ENCODE data around the gene GPD1. TPM values are rescaled to one million over a fixed set of nuclear protein-coding genes. Genes with fewer than 3 reads are reported as not detected.

Gene GPD1
- total and polyA plus RNA-seq, 10 of the 15 experiments (the other 5 are each of a cell fraction or from before 2014, with no cell fraction given): 0.04 to 0.61 (median 0.26) TPM; not detected in 1

DNA sequence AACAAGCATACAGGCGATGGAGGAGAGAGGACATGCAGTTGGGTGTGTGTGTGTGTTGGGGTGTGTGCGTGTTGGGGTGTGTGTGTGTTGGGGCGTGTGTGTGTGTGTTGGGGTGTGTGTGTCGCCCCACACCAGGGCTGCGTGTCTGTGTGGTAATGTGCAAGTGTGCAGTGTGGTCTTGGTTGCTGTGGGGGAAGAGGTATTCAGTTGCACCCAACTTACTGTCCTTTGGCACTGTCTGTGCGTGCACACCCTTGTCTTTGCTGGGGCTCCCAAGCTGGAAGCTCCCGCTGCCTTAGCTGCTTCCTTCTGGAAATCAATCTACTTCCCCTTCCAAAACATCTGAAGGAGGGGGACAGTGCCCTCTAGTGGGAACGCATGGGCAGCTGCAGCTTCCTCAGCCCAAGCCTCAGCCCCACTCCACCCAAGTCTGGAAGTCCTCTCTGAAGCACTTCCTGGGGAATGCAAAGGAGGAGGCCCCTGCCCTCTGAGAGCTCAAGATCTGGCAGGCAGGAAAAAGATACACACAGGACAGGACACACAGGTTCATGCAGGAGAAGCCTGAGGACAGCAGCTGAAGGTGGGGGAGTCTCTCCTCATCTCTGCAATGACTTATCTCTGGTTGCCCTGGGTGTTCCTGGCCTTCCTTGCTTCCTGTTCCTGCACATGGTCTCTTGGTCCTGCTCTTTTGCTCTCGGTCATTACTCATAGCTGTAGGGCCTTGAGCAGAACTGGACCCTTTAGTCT is 33.3 kb upstream of the GPD1 start:
- WGBS (ENCODE audit: insufficient coverage, insufficient replicate concordance, low lambda C conversion rate, missing lambda C conversion rate): 20% methylated on average over 9 of the region's 9 CpGs
- Histone ChIP-seq H3K79me2 (ENCODE audit: control insufficient read depth, insufficient read depth, low read length) (no peaks in the 10 kb centered on the region), H2AFZ (ENCODE audit: control insufficient read depth, low read depth, low read length) (no peak overlapping the region; the same call in 1 of the 2 replicates), H3K36me3 (ENCODE audit: control insufficient read depth in 2 of 2, insufficient read depth in 2 of 2, low read length in 1 of 2) (no peaks in the 10 kb centered on the region), H3K4me1 (ENCODE audit: control insufficient read depth, insufficient read depth, low read length) (no peaks in the 10 kb centered on the region), H3K4me2 (ENCODE audit: control insufficient read depth, insufficient read depth) (no peak overlapping the region), H3K9me3 (replicated peaks; ENCODE audit: control insufficient read depth, insufficient read depth, low read length) (no peaks in the 10 kb centered on the region), H3K27me3 (replicated peaks in 1 of 2; ENCODE audit: control insufficient read depth in 2 of 2, insufficient read depth in 2 of 2, low read length in 1 of 2) (no peaks in the 10 kb centered on the region; a peak in 1 of 4 replicates), H3K27ac (ENCODE audit: control insufficient read depth, insufficient read depth) (no peak overlapping the region), H4K20me1 (ENCODE audit: control insufficient read depth, insufficient read depth) (no peaks in the 10 kb centered on the region), H3K4me3 (no peak overlapping the region), H3K9ac (ENCODE audit: control insufficient read depth, insufficient read depth, low read length) (no peak overlapping the region)
- CTCF ChIA-PET: interaction anchor here (0.5 to 8.0 kb wide), 54 partner anchors 9 to 1615 kb away, joined by 3 to 121 read pairs (median 4); partner anchors contain the start of genes CERS5, COX14, RACGAP1 and SMARCD1
- intact Hi-C loops (cut with micrococcal nuclease; ENCODE audit: unreplicated experiment): loop anchor here (1.0 to 10.0 kb wide), 4 partner anchors 31 to 334 kb away; partner anchors contain the start of gene LARP4
- BruUV-seq (replicated peaks): no TSS peak
- SMC1A ChIA-PET (ENCODE audit: uncharacterized antibody, unreplicated experiment): interaction anchor here (0.7 to 5.2 kb wide), 15 partner anchors 13 to 664 kb away, joined by 3 to 37 read pairs (median 4); partner anchors contain the start of gene SMARCD1
- ATAC-seq (peak; percentile 78), DNase-seq (ENCODE audit: low read depth, low spot score) (no peak), FAIRE-seq (peak; percentile 97)
- RAD21 ChIA-PET (ENCODE audit: unreplicated experiment): interaction anchor here (0.7 to 7.3 kb wide), 8 partner anchors 13 to 329 kb away, joined by 3 to 74 read pairs (median 4); partner anchors contain the start of genes COX14 and TMBIM6
- POLR2A ChIA-PET: interaction anchor here (0.5 to 1.6 kb wide), 3 partner anchors 103 to 404 kb away, joined by 3 to 4 read pairs (median 3); no protein-coding TSS in a partner anchor
- in situ Hi-C loops (cut with MboI): no loop called here
- TF ChIP-seq REST (IDR thresholded peaks at IDR 0.05; ENCODE audit: low read depth, low read length) (no peak), EZH2 (IDR thresholded peaks at IDR 0.05; ENCODE audit: borderline replicate concordance, control insufficient read depth, low read depth, low read length) (no peak), ATF7 (IDR thresholded peaks at IDR 0.05; ENCODE audit: low read depth) (no peak), IKZF1 (conservative IDR thresholded peaks at IDR 0.05) (peak; percentile 83), MEF2A (IDR thresholded peaks at IDR 0.05; ENCODE audit: insufficient read depth, low read depth, low read length) (no peak), RAD21 (IDR thresholded peaks at IDR 0.05; ENCODE audit: insufficient read depth, low read depth, low read length) (peak; percentile 77), SMAD1 (IDR thresholded peaks at IDR 0.05; ENCODE audit: low read depth, partially characterized antibody) (no peak), SMARCA5 (IDR thresholded peaks at IDR 0.05) (0 out of 2 replicates have a peak, but pooled peaks have one; percentile 46), PAX5 (IDR thresholded peaks at IDR 0.05; ENCODE audit: borderline replicate concordance, low read depth, low read length) (no peak), IKZF2 (IDR thresholded peaks at IDR 0.05) (peak; percentile 49 to 64; a peak in 3 of 4 replicates), SMC3 (IDR thresholded peaks at IDR 0.05; ENCODE audit: borderline replicate concordance, low read length) (peak; percentile 86), JUNB (IDR thresholded peaks at IDR 0.05) (no peak), STAT3 (IDR thresholded peaks at IDR 0.05; ENCODE audit: low read depth, low read length) (no peak), E2F4 (IDR thresholded peaks at IDR 0.05; ENCODE audit: low read depth, low read length) (no peak), NR2C2 (IDR thresholded peaks at IDR 0.05; ENCODE audit: borderline replicate concordance, control insufficient read depth, insufficient read length, low read depth) (no peak), RB1 (IDR thresholded peaks at IDR 0.05; ENCODE audit: borderline replicate concordance) (no peak)
- TF ChIP-seq, protein P1, sequence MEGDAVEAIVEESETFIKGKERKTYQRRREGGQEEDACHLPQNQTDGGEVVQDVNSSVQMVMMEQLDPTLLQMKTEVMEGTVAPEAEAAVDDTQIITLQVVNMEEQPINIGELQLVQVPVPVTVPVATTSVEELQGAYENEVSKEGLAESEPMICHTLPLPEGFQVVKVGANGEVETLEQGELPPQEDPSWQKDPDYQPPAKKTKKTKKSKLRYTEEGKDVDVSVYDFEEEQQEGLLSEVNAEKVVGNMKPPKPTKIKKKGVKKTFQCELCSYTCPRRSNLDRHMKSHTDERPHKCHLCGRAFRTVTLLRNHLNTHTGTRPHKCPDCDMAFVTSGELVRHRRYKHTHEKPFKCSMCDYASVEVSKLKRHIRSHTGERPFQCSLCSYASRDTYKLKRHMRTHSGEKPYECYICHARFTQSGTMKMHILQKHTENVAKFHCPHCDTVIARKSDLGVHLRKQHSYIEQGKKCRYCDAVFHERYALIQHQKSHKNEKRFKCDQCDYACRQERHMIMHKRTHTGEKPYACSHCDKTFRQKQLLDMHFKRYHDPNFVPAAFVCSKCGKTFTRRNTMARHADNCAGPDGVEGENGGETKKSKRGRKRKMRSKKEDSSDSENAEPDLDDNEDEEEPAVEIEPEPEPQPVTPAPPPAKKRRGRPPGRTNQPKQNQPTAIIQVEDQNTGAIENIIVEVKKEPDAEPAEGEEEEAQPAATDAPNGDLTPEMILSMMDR (IDR thresholded peaks at IDR 0.05 in 2 of 3, conservative IDR thresholded peaks at IDR 0.05 in 1 of 3; ENCODE audit: control insufficient read depth in 2 of 3, extremely low read depth in 1 of 3, insufficient read depth in 1 of 3, low read depth in 3 of 3, low read length in 3 of 3): peak; percentile 92 to 98 (median 98)

Data from GM12878 (cell line).